K562 (cell line): ENCODE results near the gene ARL10. TPM values are rescaled to one million over a fixed set of nuclear protein-coding genes. Genes with fewer than 3 reads are reported as not detected.

Experiments used
- ADNP ChIP-seq: fragments of 200-800 bp; sonication (Bioruptor generic); IDR thresholded peaks from 2 replicates; pipeline ENCODE4 v1.6.1; 2016; ENCODE audit warnings: missing genetic modification characterization, missing compliant biosample characterization
- ASH1L ChIP-seq: fragments of 450-650 bp; IDR thresholded peaks from 2 replicates; pipeline ENCODE4 v1.6.1; 2018; ENCODE audit warnings: borderline replicate concordance, mild to moderate bottlenecking, low read depth; ENCODE audit not compliant: partially characterized antibody
- FOXP1 ChIP-seq: sonication (generic); formaldehyde crosslinking; IDR thresholded peaks from 2 replicates; pipeline ENCODE4 v1.8.0; 2022; ENCODE audit warnings: mild to moderate bottlenecking, missing genetic modification reagents
- L3MBTL2 ChIP-seq: fragments of 450-650 bp; IDR thresholded peaks from 2 replicates; pipeline ENCODE4 v1.6.1; 2016; ENCODE audit warnings: mild to moderate bottlenecking, moderate library complexity
- MAFG ChIP-seq: fragments of 450-650 bp; conservative IDR thresholded peaks from 2 replicates; pipeline ENCODE4 v1.6.1; 2016; ENCODE audit warnings: missing genetic modification characterization, missing compliant biosample characterization
- MYNN ChIP-seq, 2 experiments: sonication (generic); formaldehyde crosslinking in 1 of 2; IDR thresholded peaks; 2 replicates each; pipeline versions ENCODE4 v1.5.0 to v1.6.1; 2016 to 2020; ENCODE audit warnings: antibody characterized with exemption in 1 of 2, missing genetic modification reagents in 1 of 2
- NRF1 ChIP-seq, 2 experiments: fragments of 450-650 bp; IDR thresholded peaks in 1 of 2; conservative IDR thresholded peaks in 1 of 2; 2 replicates each; pipeline ENCODE4 v1.6.1; 2014; ENCODE audit warnings: mild to moderate bottlenecking in 2 of 2
- SNRNP70 ChIP-seq: fragments of 200-400 bp; formaldehyde crosslinking; optimal IDR thresholded peaks from 2 replicates; pipeline ENCODE3; 2017; ENCODE audit warnings: low read depth, low read length
- TARDBP ChIP-seq: fragments of 450-650 bp; IDR thresholded peaks from 2 replicates; pipeline ENCODE4 v1.6.1; 2016
- ZC3H4 ChIP-seq: sonication (generic); formaldehyde crosslinking; IDR thresholded peaks from 2 replicates; pipeline ENCODE4 v1.9.0; 2021; ENCODE audit warnings: missing genetic modification reagents, borderline replicate concordance
- ZNF184 ChIP-seq: sonication (generic); formaldehyde crosslinking; IDR thresholded peaks from 2 replicates; pipeline ENCODE4 v1.5.0; 2020; ENCODE audit warnings: missing genetic modification reagents
- ZNF431 ChIP-seq: sonication (generic); formaldehyde crosslinking; IDR thresholded peaks from 2 replicates; pipeline ENCODE4 v1.8.0; 2022; ENCODE audit warnings: mild to moderate bottlenecking, missing genetic modification reagents
- polyA plus RNA-seq, 8 experiments: library from polyadenylated mRNA; depleted of rRNA in 4 of 8; stranded (reverse) in 5 of 8; unstranded in 3 of 8; fragments of >200 nt; fragmentation: Nextera tagmentation in 2 of 8; fragmentation: Illumina TruSeq in 1 of 8; extraction: Ambion mirVana in 2 of 8; extraction: Trizol in 1 of 8; gene quantifications; 2 replicates each; pipeline versions ENCODE4 v1.2.1 to v1.2.3, GENCODE V29; 2011 to 2014; ENCODE audit warnings: inconsistent platforms in 1 of 8, missing spikeins in 1 of 8
- total RNA-seq, 7 experiments: library from RNA; depleted of rRNA in 6 of 7; stranded (reverse); fragments of >200 nt in 6 of 7; fragmentation: Illumina TruSeq in 2 of 7; extraction: Trizol in 2 of 7; gene quantifications; 2 replicates each; pipeline versions ENCODE4 v1.2.1 to v1.2.3, GENCODE V29; 2011 to 2021; ENCODE audit warnings: low replicate concordance in 1 of 7
- TF ChIP-seq, protein P1 (sequence below): fragments of 450-650 bp; formaldehyde crosslinking; conservative IDR thresholded peaks from 2 replicates; pipeline ENCODE4 v1.4.0; 2022; ENCODE audit warnings: mild to moderate bottlenecking, missing genetic modification characterization
- TF ChIP-seq, protein P2 (sequence below): fragments of 250-450 bp; sonication (Bioruptor Pico); IDR thresholded peaks from 2 replicates; pipeline ENCODE4 v1.5.1; 2021; ENCODE audit warnings: mild to moderate bottlenecking
- TF ChIP-seq, protein P3 (sequence below): fragments of 250-450 bp; sonication (Bioruptor Pico); IDR thresholded peaks from 2 replicates; pipeline ENCODE4 v1.9.0; 2021; ENCODE audit warnings: mild to moderate bottlenecking
- TF ChIP-seq, protein P4 (sequence below): fragments of 450-650 bp; conservative IDR thresholded peaks from 2 replicates; pipeline ENCODE4 v1.6.1; 2016; ENCODE audit warnings: missing genetic modification characterization, low read depth, mild to moderate bottlenecking, missing compliant biosample characterization, moderate library complexity
- TF ChIP-seq, protein P5 (sequence below): sonication (generic); formaldehyde crosslinking; IDR thresholded peaks from 2 replicates; pipeline ENCODE4 v1.8.0; 2022; ENCODE audit warnings: missing genetic modification reagents, mild to moderate bottlenecking, borderline replicate concordance
- TF ChIP-seq, protein P6 (sequence below): fragments of 450-650 bp; IDR thresholded peaks from 2 replicates; pipeline ENCODE4 v1.6.1; 2016; ENCODE audit warnings: mild to moderate bottlenecking

ARL10 gene
- total and polyA plus RNA-seq, 9 of the 15 experiments (the other 6 are each of a cell fraction or from before 2014, with no cell fraction given): under 0.01 to 0.40 (median 0.34) TPM; not detected in 3

DNA sequence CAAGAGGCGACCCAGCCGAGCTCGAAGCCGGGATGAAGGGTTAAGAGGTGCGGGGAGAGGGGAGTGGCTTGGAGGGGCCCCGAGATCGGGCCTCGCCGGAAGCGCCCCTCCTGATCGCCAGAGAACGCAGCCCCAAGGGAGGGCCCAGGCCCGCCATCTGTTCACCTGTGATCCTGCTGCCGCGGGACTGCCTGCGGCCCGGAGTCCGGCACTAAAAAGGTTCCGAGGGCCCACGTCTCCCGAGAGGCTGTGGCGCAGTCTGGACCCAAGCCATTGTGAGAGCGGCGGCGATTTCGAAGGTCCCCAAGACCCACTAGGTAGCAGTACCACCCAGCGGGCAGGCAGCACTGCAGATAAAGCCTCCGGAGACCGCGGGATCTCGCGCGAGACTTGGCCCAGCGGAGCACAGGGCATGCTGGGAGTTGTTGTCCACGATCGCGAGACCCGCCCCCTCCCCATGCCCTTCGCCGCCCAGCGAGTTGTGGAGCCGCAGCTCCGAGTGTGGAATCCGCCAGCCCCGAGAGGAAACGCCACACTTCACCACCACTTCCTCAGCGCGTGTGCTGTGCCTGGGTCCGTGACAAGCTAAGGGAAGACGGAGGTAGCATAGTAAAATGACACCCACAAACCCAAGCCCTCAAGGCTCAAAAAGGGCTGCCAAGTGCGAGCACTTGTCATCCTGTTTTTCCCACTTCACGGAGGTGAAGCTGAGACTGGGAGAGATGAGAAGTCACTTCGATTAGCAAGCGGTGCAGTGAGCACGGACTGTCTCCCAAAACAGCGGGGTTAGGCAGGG is 3.7 kb upstream of the ARL10 start, which contains the start of gene KIAA1191 (continued):
- TF ChIP-seq, protein P1, sequence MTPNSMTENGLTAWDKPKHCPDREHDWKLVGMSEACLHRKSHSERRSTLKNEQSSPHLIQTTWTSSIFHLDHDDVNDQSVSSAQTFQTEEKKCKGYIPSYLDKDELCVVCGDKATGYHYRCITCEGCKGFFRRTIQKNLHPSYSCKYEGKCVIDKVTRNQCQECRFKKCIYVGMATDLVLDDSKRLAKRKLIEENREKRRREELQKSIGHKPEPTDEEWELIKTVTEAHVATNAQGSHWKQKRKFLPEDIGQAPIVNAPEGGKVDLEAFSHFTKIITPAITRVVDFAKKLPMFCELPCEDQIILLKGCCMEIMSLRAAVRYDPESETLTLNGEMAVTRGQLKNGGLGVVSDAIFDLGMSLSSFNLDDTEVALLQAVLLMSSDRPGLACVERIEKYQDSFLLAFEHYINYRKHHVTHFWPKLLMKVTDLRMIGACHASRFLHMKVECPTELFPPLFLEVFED (CRISPR knock-in tag): peak; percentile 60; the same call in 1 of the 2 replicates
- TF ChIP-seq, protein P2, sequence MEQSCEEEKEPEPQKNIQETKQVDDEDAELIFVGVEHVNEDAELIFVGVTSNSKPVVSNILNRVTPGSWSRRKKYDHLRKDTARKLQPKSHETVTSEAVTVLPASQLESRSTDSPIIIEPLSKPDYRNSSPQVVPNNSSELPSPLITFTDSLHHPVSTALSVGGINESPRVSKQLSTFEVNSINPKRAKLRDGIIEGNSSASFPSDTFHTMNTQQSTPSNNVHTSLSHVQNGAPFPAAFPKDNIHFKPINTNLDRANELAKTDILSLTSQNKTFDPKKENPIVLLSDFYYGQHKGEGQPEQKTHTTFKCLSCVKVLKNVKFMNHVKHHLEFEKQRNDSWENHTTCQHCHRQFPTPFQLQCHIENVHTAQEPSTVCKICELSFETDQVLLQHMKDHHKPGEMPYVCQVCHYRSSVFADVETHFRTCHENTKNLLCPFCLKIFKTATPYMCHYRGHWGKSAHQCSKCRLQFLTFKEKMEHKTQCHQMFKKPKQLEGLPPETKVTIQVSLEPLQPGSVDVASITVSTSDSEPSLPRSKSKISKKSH: no peak
- TF ChIP-seq MAFG: no peak
- peak; percentile 42 to 60 for TF ChIP-seq NRF1 (conservative IDR thresholded peaks at IDR 0.05 in 1 of 2, IDR thresholded peaks at IDR 0.05 in 1 of 2)
- peak; percentile 71; the same call in 1 of the 2 replicates for TF ChIP-seq MYNN (IDR thresholded peaks at IDR 0.05)
- TF ChIP-seq MYNN (CRISPR knock-in tag; IDR thresholded peaks at IDR 0.05): no peak
- no peak for TF ChIP-seq ADNP (tag)
- TF ChIP-seq ZNF184 (CRISPR knock-in tag): no peak
- TF ChIP-seq, protein P3, sequence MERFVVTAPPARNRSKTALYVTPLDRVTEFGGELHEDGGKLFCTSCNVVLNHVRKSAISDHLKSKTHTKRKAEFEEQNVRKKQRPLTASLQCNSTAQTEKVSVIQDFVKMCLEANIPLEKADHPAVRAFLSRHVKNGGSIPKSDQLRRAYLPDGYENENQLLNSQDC (CRISPR knock-in tag): no peak
- TF ChIP-seq SNRNP70: no peak
- TF ChIP-seq, protein P4, sequence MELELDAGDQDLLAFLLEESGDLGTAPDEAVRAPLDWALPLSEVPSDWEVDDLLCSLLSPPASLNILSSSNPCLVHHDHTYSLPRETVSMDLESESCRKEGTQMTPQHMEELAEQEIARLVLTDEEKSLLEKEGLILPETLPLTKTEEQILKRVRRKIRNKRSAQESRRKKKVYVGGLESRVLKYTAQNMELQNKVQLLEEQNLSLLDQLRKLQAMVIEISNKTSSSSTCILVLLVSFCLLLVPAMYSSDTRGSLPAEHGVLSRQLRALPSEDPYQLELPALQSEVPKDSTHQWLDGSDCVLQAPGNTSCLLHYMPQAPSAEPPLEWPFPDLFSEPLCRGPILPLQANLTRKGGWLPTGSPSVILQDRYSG (tag): no peak
- no peak; the same call in 1 of the 2 replicates for TF ChIP-seq ZNF431
- TF ChIP-seq TARDBP: 0 out of 2 replicates have a peak, but pooled peaks have one; percentile 23
- TF ChIP-seq, protein P5, sequence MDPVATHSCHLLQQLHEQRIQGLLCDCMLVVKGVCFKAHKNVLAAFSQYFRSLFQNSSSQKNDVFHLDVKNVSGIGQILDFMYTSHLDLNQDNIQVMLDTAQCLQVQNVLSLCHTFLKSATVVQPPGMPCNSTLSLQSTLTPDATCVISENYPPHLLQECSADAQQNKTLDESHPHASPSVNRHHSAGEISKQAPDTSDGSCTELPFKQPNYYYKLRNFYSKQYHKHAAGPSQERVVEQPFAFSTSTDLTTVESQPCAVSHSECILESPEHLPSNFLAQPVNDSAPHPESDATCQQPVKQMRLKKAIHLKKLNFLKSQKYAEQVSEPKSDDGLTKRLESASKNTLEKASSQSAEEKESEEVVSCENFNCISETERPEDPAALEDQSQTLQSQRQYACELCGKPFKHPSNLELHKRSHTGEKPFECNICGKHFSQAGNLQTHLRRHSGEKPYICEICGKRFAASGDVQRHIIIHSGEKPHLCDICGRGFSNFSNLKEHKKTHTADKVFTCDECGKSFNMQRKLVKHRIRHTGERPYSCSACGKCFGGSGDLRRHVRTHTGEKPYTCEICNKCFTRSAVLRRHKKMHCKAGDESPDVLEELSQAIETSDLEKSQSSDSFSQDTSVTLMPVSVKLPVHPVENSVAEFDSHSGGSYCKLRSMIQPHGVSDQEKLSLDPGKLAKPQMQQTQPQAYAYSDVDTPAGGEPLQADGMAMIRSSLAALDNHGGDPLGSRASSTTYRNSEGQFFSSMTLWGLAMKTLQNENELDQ: no peak
- peak; percentile 65 for TF ChIP-seq L3MBTL2
- TF ChIP-seq, protein P6, sequence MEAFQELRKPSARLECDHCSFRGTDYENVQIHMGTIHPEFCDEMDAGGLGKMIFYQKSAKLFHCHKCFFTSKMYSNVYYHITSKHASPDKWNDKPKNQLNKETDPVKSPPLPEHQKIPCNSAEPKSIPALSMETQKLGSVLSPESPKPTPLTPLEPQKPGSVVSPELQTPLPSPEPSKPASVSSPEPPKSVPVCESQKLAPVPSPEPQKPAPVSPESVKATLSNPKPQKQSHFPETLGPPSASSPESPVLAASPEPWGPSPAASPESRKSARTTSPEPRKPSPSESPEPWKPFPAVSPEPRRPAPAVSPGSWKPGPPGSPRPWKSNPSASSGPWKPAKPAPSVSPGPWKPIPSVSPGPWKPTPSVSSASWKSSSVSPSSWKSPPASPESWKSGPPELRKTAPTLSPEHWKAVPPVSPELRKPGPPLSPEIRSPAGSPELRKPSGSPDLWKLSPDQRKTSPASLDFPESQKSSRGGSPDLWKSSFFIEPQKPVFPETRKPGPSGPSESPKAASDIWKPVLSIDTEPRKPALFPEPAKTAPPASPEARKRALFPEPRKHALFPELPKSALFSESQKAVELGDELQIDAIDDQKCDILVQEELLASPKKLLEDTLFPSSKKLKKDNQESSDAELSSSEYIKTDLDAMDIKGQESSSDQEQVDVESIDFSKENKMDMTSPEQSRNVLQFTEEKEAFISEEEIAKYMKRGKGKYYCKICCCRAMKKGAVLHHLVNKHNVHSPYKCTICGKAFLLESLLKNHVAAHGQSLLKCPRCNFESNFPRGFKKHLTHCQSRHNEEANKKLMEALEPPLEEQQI: 0 out of 2 replicates have a peak, but pooled peaks have one; percentile 31
- TF ChIP-seq ASH1L: no peak
- TF ChIP-seq ZC3H4 (CRISPR knock-in tag): no peak
- peak; percentile 78; the same call in 1 of the 2 replicates for TF ChIP-seq FOXP1 (CRISPR knock-in tag)
